Measurements from ENCODE around the gene TIMP4. TPM values are rescaled to one million over a fixed set of nuclear protein-coding genes. Genes with fewer than 3 reads are reported as not detected.

The TIMP4 gene
- total RNA-seq, 1 donor from 2014 or later: 35.1 TPM

GRCh38 chr3:12117473-12117872 lies 41.2 kb downstream of the TIMP4 start:
- intact Hi-C loops (cut with DNase I): no loop called here
- Histone ChIP-seq H3K9me3 (no peaks in the 10 kb centered on the region), H3K4me3 (no peak overlapping the region), H3K27ac (no peak overlapping the region), H3K36me3 (no peaks in the 10 kb centered on the region), H3K4me1 (no peaks in the 10 kb centered on the region), H3K27me3 (no peaks in the 10 kb centered on the region)
- DNase-seq (ENCODE audit: extremely low spot score in 2 of 2): no peak
- no peak for TF ChIP-seq POLR2AphosphoS5 (IDR thresholded peaks at IDR 0.05; ENCODE audit: insufficient read depth in 1 of 2, low read depth in 1 of 2)
- no peak for TF ChIP-seq POLR2A (IDR thresholded peaks at IDR 0.05)
- TF ChIP-seq, protein P1, sequence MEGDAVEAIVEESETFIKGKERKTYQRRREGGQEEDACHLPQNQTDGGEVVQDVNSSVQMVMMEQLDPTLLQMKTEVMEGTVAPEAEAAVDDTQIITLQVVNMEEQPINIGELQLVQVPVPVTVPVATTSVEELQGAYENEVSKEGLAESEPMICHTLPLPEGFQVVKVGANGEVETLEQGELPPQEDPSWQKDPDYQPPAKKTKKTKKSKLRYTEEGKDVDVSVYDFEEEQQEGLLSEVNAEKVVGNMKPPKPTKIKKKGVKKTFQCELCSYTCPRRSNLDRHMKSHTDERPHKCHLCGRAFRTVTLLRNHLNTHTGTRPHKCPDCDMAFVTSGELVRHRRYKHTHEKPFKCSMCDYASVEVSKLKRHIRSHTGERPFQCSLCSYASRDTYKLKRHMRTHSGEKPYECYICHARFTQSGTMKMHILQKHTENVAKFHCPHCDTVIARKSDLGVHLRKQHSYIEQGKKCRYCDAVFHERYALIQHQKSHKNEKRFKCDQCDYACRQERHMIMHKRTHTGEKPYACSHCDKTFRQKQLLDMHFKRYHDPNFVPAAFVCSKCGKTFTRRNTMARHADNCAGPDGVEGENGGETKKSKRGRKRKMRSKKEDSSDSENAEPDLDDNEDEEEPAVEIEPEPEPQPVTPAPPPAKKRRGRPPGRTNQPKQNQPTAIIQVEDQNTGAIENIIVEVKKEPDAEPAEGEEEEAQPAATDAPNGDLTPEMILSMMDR (IDR thresholded peaks at IDR 0.05): no peak

DNA sequence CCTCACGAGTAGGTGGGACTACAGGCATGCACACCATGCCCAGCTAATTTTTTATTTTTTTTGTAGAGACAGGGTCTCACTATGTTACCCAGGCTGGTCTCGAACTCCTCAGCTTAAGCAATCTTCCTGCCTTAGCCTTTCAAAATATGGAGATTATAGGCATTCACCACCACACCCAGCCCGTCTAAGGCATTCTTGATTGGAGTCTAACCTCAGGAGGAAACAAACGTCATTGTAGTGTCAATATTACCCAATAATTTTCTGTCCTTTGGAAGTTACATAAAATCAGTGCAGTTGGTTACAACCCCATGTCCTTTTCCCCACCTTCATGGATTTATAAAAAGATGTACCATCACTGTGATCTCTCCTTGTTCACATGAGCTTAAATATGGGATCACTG lies 41.8 kb downstream of the TIMP4 start:
- no peak for DNase-seq (ENCODE audit: extremely low spot score in 2 of 2)
- no peaks in the 10 kb centered on the region for H3K9me3 ChIP-seq
- H3K27me3 ChIP-seq: no peaks in the 10 kb centered on the region
- H3K36me3 ChIP-seq: no peaks in the 10 kb centered on the region
- intact Hi-C loops (cut with DNase I): no loop called here
- TF ChIP-seq, protein P1 (IDR thresholded peaks at IDR 0.05): no peak
- TF ChIP-seq POLR2AphosphoS5 (IDR thresholded peaks at IDR 0.05; ENCODE audit: insufficient read depth in 1 of 2, low read depth in 1 of 2): no peak
- no peak for TF ChIP-seq POLR2A (IDR thresholded peaks at IDR 0.05)
- H3K4me1 ChIP-seq: no peaks in the 10 kb centered on the region
- no peak overlapping the region for H3K27ac ChIP-seq
- no peak overlapping the region for H3K4me3 ChIP-seq

- no peaks in the 10 kb centered on the region for H3K27me3 ChIP-seq
- intact Hi-C loops (cut with DNase I): no loop called here
- H3K9me3 ChIP-seq: no peaks in the 10 kb centered on the region
- H3K36me3 ChIP-seq: no peaks in the 10 kb centered on the region
- no peak overlapping the region for H3K27ac ChIP-seq
- no peaks in the 10 kb centered on the region for H3K4me1 ChIP-seq
- TF ChIP-seq POLR2AphosphoS5 (IDR thresholded peaks at IDR 0.05; ENCODE audit: insufficient read depth in 1 of 2, low read depth in 1 of 2) (no peak), POLR2A (IDR thresholded peaks at IDR 0.05) (no peak)
- TF ChIP-seq, protein P1 (IDR thresholded peaks at IDR 0.05): no peak
- DNase-seq (ENCODE audit: extremely low spot score in 2 of 2): no peak
- no peak overlapping the region for H3K4me3 ChIP-seq
These were observed 42.9 kb downstream of the TIMP4 start for GRCh38 chr3:12115849-12116248.

DNA sequence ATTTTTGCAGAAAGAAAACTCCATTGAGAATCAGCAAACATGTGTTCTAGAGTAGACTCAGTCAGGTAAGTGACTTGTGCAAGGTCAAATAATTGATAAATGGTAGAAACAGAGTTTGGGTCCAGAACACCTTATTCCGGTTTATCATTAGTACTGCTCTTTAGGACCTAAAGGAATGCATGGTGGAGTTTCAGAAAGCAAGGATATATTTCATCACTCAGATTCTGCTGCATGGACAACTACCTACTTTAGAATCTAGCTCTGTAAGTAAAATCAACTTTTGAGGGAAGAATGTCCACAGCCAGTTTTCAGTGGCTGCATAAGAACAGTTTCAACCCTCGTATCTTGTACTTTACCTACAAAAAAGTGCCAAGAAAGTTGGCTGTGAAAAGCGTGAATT lies 43.6 kb downstream of the TIMP4 start:
- H3K27ac ChIP-seq: no peak overlapping the region
- no peak for TF ChIP-seq POLR2A (IDR thresholded peaks at IDR 0.05)
- TF ChIP-seq POLR2AphosphoS5 (IDR thresholded peaks at IDR 0.05; ENCODE audit: insufficient read depth in 1 of 2, low read depth in 1 of 2): no peak
- TF ChIP-seq, protein P1 (IDR thresholded peaks at IDR 0.05): no peak
- H3K27me3 ChIP-seq: no peaks in the 10 kb centered on the region
- H3K36me3 ChIP-seq: no peaks in the 10 kb centered on the region
- DNase-seq (ENCODE audit: extremely low spot score in 2 of 2): no peak
- no peak overlapping the region for H3K4me3 ChIP-seq
- H3K4me1 ChIP-seq: no peaks in the 10 kb centered on the region
- intact Hi-C loops (cut with DNase I): no loop called here
- no peaks in the 10 kb centered on the region for H3K9me3 ChIP-seq

- intact Hi-C loops (cut with DNase I): no loop called here
- TF ChIP-seq POLR2AphosphoS5 (IDR thresholded peaks at IDR 0.05; ENCODE audit: insufficient read depth in 1 of 2, low read depth in 1 of 2): no peak
- TF ChIP-seq, protein P1 (IDR thresholded peaks at IDR 0.05): no peak
- no peak for TF ChIP-seq POLR2A (IDR thresholded peaks at IDR 0.05)
- no peaks in the 10 kb centered on the region for H3K27me3 ChIP-seq
- H3K4me3 ChIP-seq: no peak overlapping the region
- DNase-seq (ENCODE audit: extremely low spot score in 2 of 2): no peak
- no peaks in the 10 kb centered on the region for H3K4me1 ChIP-seq
- H3K27ac ChIP-seq: no peak overlapping the region
- no peaks in the 10 kb centered on the region for H3K36me3 ChIP-seq
- no peaks in the 10 kb centered on the region for H3K9me3 ChIP-seq
These were observed 44.5 kb downstream of the TIMP4 start for GRCh38 chr3:12114251-12114650.

Data from vagina (tissue), 2 donors.